Activated gamma-delta T cell treated with Interleukin-2 at 50 U/mL for 16 hours (primary cell): ENCODE measurements around the gene MYO7A.
A peak's percentile ranks its signal among the peaks of the same experiment; 100 is the strongest.

Source experiments
- DNase-seq: peaks from one replicate; pipeline ENCODE4 v3.0.0-alpha.2; 2020

The MYO7A gene

DNA sequence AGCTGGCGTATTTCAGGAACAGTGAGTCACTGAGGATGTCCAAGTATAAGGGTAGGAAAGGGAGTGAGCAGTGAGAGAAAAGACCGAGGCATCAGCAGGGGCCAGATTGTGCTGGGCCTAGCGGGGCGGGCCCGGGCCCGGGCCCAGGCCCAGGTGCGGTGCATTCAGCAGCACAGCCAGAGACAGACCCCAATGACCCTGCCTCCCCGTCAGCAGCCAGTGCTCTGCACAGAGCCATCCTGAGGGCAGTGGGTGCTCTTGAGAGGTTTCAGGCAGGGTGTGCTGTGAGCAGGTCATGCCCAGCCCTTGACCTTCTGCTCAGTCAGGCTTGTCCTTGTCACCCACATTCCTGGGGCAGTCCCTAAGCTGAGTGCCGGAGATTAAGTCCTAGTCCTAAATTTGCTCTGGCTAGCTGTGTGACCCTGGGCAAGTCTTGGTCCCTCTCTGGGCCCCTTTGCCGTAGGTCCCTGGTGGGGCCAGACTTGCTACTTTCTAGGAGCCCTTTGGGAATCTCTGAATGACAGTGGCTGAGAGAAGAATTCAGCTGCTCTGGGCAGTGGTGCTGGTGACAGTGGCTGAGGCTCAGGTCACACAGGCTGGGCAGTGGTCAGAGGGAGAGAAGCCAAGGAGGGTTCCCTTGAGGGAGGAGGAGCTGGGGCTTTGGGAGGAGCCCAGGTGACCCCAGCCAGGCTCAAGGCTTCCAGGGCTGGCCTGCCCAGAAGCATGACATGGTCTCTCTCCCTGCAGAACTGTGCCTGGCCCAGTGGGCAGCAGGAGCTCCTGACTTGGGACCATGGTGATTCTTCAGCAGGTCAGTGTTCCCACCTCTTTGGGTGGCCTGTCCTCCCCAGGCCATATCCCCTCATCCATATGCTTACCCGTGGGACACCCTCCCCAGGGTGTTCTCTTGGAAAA, 2.1 kb downstream of the MYO7A start:
- no peak for DNase-seq

DNA sequence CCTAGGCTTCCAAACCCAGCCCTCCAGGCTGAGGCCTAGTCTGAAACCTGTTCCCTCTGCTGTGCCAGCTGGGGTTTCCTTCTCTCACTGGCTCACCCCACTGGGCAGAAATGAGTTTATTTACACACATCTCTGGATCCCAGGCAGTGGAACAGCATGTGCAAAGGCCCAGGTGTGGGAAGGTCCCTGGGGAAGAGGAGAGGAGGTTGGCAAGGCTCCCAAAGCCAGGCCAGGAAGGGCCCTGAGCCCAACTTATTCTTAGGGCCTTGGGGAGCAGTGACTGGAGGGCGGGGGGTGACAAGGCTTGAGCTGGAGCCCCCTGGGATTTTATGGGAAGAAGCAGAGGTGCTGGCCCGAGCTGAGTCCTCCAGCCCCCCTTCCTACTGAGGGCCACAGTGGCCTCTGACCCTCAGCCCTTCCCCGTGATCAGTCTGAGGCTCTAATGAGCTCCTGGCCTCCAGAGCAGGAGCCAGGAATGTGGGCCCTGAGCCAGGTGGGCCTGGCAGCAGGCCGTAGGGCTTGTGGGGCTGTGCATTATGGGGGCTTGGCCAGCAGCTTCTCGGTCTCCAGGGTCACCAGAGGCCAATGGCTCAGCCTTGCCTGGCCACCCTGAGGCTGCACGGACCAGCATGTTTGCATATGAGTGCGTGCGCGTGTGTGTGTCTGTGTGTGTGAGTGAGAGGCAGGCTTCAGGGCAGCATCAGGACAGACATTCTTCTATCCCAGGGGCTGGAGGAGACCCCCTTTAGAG, 2.9 kb downstream of the MYO7A start:
- no peak for DNase-seq

DNA sequence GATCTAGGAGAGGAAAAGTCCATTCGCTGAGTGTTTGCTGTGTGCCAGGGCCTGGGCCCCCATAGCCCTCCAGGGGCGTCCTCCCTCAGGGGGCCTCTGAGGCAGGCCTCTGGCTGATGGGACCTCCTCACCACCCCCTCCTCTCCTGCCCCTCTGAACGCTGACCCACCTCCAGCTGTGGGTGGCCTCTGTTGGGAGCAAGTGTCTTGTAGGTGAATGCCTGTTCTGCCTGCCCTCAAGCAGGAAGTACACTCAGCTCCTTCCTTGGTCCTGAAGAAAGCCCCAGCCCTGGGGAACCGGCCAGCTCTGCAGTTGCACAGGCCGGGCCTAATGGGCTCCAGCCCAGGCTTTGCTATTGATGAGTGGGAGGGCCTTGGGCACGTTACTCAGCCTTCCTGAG, 3.5 kb downstream of the MYO7A start:
- no peak for DNase-seq

DNA sequence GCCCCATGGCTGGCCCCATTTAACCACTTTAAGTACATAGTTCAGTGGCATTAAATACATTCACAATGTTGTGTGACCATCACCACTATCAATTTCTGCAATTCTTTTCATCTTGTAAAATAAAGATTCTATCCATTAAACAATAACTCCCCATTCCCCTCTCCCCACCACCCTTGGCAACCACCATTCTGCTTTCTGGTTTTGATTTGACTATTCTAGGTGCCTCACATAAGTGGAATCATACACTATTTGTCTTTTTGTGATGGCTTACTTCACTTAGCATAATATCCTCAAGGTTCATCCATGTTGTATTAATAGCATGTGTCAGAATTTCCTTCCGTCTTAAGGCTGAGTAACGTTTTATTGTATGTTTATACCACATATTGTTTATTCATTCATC, 7.0 kb downstream of the MYO7A start:
- no peak for DNase-seq

DNA sequence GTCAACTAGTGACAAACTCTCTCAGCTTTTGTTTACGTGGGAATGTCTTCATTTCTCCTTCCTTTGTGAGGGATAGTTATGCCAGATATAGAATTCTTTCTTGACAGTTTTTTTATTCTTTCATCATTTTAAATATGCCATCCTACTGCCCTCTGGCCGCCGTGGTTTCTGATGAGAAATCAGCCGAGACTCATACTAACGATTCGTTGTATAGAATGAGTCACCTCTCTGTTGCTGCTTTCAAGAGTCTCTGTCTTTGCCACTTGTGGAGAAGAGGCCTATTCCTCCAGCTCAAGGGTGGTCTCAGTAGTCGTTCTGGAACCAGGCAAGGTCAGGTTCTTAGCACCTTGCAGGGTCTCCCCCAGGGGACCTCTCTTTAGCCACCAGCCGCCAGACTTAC, 8.0 kb downstream of the MYO7A start:
- no peak for DNase-seq

DNA sequence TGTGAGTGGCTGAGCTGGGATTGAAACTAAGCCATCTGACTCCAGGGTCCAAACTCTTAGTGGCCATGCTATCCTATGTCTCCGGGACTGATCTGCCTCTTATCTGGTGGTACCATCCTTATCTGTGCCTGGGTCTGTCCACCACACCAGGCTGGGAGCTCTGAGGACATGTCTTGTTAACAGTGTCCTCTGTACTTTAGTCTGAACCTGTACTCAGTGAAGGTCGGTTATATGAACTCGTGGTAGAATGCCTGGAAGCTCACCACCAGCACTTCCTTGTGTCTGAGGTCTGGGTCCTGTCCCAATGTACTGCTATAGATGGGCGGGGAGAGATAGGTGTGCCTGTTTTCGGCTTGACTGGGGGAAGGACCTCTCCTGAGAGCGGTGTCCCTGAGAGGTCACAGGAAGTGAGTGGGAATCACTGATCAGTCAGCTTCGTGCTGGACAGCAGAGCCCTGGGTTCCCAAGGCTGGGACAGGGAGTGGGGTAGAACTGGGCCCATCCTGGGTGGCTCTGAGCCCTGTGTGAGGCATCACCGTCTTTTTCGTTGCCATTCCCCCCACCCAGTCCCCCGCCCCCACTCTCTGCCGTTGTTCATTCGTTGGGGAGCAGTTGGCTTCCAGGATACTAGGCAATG, 8.9 kb downstream of the MYO7A start:
- DNase-seq = no peak

DNA sequence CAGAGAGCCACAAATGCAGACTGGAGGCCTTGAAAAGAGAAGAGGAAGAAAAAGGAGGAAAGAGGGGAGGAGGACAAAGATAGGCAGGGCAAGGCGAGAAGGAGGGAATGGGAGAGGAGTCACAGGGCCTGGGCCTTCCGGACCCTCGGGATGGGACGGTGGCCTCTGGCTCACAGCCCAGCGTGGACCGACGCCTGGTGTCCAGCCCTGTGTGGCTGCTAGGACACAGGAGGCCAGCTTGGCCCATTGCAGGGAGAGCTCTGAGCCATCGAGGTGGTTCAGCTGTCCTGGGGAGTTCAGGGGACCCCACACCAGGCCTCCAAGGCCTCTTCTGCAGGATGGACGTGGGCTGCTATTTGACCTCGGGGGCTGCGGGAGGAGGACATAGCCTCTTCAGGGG, 9.4 kb downstream of the MYO7A start:
- DNase-seq = no peak

DNA sequence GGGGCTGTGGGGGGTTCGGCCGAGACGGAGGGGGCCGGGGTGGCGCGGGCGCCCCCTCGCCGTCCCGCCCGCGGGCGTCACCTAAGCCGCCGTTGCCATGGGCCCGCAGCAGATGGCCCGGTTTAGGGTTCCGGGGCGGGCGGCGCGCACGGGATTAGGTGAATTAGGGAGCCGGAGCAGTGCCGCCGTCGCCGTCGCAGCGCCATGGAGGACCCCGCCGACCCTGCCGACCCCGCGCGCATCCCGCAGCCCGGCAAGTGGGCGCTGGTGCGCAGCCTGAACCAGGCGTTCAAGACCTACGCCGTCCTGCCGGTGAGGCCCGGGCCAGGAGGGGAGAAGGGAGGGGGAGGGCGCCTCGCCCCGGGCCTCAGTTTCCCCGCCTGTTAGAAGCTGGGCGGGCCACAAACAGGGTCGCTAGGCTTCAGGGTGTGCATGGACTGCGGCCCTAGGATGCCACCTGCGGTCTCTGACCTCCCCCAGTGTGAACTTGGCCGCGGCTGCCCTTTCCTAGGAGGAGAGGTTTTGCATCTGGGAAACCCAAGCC, 10.1 kb downstream of the MYO7A start:
- DNase-seq = no peak

DNA sequence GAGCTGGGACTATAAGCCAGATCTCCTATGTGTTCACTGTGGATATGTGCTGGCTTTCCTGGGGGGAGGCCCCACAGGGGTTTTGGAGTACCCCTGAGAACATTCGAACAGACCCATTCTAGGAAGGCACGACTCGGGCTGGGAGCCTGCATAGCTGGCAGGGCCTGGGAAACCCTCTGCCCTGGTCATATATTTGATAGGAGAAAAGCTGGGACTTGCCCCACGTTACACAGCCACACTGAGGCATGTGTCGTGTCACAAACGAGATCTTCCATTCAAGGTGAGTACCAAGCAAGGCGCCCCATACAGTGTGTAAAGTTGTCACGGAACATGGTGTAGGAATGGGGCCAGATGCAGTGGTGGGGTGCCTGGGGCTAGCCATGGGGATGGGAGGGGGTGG, 11.2 kb downstream of the MYO7A start:
- no peak for DNase-seq

DNA sequence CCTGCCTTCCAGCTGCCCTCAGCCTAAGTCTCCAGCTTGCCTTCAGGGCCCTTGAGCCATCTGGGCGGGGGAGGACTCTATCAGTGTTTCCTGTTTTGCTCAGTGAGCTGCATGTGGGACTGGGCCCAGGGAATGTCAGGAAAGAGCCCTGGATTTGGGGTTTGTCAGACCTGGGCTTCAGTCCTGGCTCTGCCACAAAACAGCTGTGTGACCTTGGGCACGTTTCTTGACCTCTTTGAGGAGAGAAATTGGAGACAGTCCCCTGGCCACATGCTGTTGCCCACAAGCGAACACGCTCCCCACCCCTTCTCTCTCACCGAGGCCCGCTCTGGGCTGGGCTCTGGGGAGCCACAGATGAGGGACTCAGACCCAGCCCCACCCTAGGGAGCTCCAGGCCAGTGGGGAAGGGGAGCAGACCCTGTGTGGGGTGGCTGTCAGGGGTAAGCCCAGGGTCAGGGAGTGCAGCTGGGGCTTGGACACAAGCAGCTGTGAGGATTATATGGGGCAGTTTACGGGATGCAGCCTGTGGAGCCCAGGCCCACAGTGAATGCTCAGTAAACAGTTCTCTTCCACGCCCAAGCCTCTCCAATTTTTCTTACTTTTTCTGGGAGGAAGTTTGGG, 12.3 kb downstream of the MYO7A start:
- DNase-seq = no peak

DNA sequence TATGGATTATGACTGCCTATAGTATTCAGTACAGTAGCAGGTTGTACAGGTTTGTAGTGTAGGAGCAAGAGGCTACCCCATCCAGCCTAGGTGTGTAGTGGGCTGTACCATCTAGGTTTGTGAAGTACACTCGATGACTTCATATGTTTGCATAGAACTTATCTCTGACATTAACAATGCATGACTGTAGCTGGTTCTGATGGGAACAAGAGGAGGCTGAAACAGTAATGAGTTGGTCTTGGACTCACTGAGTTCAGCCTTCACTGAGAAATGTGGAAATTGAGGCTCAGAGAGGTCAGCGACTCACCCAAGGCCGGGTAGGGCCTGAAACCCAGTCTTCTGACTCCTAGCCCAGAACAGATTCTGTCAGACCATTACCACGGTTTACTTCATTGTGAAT, 13.0 kb downstream of the MYO7A start:
- DNase-seq = no peak

DNA sequence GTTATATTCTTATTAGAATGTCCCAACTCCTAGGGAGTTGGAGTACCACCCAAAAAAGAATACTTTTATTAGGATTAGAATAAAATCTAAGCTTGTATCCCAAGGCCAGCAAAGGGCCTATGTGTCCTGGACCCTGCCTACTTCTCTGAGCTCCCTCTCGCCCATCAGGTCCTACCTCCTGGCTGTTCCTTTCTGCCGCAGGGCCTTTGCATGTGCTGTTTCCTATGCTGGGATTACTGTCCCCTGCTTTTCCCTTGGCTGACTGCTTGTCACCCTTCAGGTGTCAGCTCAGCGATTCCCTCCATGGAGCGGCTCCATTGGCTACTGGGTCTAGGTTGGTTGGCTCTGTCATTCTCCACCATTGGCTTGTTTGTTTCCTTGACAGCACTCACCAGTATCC, 13.4 kb downstream of the MYO7A start:
- DNase-seq = no peak

DNA sequence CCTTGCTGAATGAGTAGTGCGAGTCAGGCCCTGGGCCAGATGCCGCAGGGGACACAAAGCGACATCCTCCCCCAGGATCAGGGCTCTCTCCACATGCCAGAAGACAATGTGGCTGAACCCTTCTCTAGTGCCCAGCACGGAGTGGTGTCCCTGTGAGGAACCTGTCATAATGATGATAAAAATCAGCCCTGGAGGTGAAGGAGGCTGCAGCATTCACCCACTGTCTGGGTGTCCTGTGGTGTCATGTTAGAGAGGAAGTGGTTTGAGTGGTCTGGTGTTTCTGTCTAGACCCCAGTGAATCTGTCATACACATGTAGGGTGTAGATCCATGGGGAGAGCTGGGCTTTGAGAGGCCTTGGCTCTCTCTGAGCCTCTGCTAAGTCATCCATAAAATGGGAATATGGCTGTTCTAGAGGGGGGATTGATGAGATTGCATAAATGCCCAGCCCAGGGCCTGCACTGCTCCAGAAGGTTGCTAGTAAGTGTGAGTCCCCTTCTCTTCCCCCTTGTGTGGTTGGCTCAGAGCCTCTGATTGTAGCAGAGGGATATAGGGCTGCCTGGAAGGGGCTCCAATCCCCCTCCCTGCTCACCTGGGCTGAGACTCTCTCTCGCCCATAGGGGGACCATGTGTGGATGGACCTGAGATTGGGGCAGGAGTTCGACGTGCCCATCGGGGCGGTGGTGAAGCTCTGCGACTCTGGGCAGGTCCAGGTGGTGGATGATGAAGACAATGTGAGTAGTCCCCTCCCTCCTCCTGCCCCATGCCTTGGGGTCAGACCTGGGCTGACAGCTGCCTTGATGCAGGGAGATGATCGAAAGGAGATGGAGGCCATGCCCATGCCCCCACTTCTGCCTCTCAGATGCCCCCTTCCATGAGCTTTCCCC, 14.3 kb downstream of the MYO7A start:
- DNase-seq = peak; percentile 26

DNA sequence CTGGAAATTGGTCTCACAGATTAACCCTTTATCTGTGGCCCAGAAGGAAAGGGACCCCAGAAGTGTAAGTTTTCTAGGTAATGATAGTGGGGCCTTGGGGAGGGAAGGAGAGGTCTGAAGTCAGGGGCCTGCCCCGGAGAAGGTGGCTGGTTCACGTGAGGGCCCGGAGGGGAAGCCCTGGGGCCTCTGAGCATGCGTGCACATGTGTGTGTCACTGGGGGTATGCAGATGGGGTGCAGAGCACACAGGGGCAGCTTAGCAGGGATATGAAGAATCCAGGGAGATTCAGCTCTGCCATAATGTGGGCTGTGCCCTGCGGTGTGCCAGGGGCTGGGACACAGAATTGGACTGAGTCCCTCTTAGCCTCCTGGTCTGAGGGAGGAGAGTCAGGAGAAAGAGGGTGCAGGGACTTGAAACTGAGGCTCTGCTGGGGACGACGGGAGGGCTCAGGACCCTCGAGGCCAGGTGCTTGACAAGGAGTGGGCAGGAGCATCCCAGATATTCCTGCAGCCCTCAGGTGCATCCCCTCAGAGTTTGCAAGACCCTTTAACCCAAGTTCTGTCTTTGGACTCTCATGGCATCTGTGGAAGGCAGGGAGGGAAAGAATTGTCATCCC, 15.5 kb downstream of the MYO7A start:
- DNase-seq = no peak

DNA sequence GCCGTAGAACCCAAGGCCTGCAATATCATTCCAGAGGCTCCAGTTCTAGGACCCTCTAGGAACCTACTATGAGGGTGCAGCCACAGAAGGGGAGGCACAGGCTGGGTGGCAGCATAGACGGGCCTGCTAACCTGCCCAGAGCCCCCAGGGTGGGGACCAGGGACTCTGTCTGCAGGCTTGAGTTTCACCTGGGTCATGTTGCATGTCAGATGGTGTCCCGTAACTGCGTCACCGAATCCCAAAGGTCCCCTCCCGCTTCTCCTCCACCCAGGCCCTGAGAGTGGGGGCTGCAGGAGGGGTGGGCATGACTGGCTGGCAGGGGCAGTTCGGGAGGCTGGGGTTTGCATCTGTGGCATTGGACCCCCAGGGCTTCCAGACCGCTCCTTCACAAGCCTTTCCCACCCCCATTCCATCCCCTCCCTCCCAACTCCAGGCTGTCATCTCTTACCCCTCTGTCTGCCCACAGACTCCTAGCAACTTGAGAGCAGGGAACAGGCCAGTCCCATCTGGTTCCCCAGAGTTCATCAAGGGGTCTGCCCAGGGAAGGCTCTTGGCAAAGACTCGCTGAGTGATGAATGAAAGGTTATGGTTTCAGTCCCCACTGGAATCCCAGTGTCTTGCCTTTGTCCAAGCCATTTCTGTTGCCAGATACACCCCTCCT, 16.3 kb downstream of the MYO7A start:
- DNase-seq = no peak

DNA sequence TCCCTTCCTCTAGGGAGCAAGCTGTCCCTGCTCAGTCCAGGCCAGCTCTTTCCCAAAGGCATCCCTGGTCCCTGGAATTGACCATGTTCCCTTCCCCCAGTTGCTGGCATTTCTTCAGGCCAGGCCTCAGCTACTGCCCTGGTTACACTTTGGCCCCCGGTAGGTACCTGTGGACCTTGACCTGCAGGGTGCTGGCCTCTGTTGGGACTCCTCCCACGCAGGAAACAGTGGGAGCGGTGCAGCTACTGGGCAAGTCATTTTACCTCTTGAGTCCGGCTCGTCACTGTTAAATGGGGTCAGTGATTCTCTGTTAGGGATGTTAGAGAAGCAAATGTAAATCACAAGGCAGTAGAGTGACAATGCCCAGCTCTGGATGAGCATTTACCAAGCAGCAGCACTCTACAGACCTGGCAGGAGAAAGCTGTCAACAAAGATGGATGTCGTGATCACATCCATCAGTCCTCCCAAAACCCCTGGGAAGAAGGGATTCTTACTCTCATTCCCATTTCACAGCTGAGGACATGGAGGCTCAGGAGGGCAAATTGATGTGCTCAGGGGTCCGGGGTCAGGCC, 16.9 kb downstream of the MYO7A start:
- DNase-seq = no peak

DNA sequence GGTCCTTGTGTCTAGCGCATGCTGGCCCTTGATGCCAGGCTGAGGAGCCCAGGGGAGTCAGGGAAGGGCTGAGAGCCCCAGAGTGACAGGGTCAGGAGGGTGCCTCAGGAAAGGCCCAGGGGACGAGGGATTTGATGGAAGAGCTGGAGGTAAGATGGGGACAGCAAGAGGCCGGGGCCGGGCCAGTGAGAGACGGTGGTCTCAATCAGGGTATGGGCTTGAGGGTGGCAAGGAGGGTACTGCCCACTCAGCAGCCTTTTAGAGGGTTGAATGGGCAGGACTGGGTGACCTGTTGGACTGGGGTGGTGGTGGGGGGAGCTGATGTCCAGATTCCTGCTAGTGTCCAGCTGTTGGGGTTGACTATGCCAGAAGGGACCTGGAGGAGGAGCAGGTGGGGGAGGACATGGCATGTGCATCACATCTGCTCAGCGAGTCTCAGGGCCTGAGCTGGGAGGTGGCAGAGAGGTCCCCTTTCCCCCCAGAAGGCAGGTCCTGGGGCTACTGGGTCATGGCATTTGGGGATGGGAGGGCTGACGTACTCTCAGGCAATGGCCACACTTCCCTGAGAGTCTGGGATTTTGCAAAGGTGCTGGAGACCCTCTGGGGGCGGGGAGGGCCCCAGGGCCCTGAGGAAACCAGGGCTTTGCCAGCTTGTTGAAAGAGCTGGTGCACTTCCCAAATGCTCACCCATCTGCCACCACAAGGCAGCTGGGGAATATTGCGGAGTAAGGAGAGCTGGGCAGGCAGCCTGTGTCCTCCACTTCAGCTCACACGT, 18.4 kb downstream of the MYO7A start:
- no peak for DNase-seq

DNA sequence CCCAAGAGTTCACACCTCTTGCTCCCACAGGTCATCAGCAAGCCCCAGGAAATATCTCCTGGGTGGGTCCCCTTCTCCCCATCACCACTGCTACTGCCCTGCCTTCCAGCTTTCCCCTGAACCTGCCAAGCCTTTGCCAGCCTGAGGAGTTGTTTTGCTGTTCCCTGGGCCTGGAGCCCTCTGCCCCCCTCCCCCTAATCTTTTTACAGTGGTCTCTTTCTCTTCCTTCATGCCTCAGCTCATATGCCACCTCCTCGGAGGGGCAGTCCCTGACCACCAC, 18.9 kb downstream of the MYO7A start:
- DNase-seq = no peak

DNA sequence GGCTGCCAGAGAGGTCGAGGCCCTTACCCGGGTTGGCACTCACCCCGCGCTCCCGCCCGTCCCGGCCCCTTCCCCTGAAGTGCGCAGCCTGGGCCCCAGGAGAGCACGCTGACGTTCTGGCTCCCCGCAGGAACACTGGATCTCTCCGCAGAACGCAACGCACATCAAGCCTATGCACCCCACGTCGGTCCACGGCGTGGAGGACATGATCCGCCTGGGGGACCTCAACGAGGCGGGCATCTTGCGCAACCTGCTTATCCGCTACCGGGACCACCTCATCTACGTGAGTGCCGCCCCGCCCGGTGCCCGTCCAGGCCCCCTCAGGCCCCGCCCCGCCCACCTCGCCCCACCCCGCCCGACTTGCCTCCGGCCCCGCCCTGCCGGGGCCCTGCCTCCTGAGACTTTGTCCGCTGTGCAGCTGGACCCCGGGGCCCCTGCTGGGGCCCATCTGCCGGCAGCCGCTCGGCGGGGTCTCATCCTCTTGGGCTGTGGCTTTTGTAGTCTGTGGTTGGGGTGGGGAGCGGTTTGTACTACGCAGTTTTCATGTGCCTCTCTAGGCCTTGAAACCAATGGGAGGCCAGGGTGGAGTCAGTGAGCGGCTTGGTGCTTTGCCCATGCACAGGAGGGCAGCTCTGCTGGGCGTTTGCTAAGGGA, 19.7 kb downstream of the MYO7A start:
- peak; percentile 13 for DNase-seq
